ENCODE measurements around the gene ADGRG3. TPM values are rescaled to one million over a fixed set of nuclear protein-coding genes. Genes with fewer than 3 reads are reported as not detected.

Gene ADGRG3
- total RNA-seq, 3 donors from 2014 or later (not counting 1 experiment from before 2014, with no cell fraction given) = 16.6 to 57.3 (median 20.7) TPM

DNA sequence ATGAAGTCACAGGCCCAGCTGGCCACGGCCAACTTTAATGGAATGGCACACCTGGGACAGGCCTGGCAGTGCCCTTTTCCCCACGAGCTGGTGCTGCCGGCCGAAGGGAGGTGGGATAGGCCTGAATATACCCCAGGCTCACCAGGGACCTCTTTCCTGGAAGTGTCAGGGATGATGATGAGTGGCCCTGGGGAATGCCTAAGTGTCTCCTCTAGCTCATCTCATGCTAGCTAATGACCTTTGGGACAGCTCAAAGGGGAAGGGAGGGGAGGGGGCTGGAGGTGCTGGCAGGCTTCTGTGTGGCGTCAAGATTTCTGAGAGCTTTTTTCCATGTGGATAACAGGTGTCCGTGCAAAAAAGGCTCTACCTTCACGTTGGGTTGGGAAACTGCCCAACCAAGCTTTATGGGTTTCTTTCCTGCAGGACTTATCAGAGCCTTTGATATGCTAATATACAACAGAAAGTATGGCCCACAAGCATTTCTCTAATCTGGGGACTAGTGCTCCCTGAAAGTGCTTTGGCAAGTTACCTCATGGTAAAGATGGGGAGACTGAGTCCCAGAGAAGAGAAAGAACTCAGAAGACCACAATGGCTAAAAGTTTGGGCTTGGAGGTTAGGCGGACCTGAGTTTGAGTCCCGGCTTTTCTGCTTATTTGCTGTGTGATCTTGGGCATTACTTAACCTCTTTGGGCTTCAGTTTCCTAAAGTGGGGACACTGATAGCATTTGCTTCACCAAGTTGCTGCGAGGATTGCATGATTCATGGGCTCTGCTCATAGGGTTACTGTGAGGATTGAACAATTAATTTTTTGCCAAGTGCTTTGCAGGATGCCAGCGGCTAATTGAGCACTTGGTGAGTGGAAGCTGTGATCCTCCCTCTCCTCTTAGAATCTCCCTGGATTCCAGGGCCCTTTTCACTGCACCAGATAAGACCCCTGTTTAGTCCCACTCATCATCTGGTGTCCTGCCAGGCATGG, 25.7 kb upstream of the ADGRG3 start:
- no peaks in the 10 kb centered on the region for H3K36me3 Mint-ChIP-seq
- H3K27me3 ChIP-seq (ENCODE audit: control insufficient read depth, insufficient read depth, low read length) = no peaks in the 10 kb centered on the region
- intact Hi-C loops (cut with micrococcal nuclease) = no loop called here
- no peak for DNase-seq
- no peaks in the 10 kb centered on the region for H3K36me3 ChIP-seq (ENCODE audit: control insufficient read depth, insufficient read depth, low read length)
- peaks cover 12 to 37% of the 10 kb centered on the region in 2 donors for H3K4me1 Mint-ChIP-seq
- TF ChIP-seq, protein P1, sequence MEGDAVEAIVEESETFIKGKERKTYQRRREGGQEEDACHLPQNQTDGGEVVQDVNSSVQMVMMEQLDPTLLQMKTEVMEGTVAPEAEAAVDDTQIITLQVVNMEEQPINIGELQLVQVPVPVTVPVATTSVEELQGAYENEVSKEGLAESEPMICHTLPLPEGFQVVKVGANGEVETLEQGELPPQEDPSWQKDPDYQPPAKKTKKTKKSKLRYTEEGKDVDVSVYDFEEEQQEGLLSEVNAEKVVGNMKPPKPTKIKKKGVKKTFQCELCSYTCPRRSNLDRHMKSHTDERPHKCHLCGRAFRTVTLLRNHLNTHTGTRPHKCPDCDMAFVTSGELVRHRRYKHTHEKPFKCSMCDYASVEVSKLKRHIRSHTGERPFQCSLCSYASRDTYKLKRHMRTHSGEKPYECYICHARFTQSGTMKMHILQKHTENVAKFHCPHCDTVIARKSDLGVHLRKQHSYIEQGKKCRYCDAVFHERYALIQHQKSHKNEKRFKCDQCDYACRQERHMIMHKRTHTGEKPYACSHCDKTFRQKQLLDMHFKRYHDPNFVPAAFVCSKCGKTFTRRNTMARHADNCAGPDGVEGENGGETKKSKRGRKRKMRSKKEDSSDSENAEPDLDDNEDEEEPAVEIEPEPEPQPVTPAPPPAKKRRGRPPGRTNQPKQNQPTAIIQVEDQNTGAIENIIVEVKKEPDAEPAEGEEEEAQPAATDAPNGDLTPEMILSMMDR (IDR thresholded peaks at IDR 0.05) = no peak
- no peaks in the 10 kb centered on the region for H3K9me3 Mint-ChIP-seq
- H3K9me3 ChIP-seq (ENCODE audit: control insufficient read depth, insufficient read depth, low read length) = no peaks in the 10 kb centered on the region
- peak overlapping the region; percentile 26 to 44 for H3K27ac Mint-ChIP-seq
- no peak for ATAC-seq
- H3K4me3 ChIP-seq (ENCODE audit: low read length) = no peak overlapping the region
- H3K4me1 ChIP-seq (ENCODE audit: control insufficient read depth, insufficient read depth, low read length) = peaks cover 43% of the 10 kb centered on the region
- no peak overlapping the region for H3K27ac ChIP-seq (ENCODE audit: low read length)
- 85% methylated on average over 11 of the region's 11 CpGs for WGBS (ENCODE audit: insufficient coverage)
- no peak overlapping the region for H3K4me3 Mint-ChIP-seq
- no peaks in the 10 kb centered on the region for H3K27me3 Mint-ChIP-seq (ENCODE audit: low read depth in 2 of 2)

DNA sequence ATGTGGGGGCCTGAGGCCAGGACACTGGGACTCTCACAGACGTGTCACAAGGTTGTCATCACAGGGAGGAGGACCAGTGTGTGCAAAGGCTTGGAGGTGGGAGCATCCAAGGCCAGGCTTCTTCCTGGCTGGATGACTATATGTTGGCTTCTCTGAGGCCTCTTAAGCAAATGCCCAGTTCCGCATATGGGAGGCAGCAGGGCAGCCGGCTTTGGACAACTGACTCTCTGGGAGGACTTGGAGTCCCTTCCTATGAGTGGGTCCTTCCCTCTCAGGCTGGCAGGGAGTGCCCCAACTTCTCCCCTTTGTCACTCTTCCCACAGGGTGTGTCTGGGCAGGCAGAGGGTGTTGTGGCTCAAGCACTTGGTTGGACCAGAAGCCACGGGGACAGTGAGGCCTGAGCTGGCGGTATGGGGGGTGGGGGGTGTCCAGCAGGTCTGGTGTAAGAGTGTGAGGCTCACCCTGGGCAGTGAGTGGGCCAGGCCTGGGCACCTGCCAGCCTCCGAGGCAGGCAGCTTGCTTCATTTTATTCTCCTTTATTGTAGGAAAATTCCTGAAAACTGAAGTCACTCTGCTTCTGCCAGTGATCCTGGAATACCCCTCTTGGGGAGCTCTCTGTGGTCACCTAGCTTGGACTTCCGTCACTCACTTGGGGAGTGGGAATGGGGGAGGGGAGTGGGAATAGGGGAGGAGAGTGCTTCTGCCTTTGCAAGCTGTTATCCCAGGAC, 24.8 kb upstream of the ADGRG3 start:
- Histone ChIP-seq H3K36me3 (ENCODE audit: control insufficient read depth, insufficient read depth, low read length) (no peaks in the 10 kb centered on the region), H3K27ac (ENCODE audit: low read length) (no peak overlapping the region), H3K9me3 (ENCODE audit: control insufficient read depth, insufficient read depth, low read length) (no peaks in the 10 kb centered on the region), H3K4me1 (ENCODE audit: control insufficient read depth, insufficient read depth, low read length) (peaks cover 52% of the 10 kb centered on the region), H3K27me3 (ENCODE audit: control insufficient read depth, insufficient read depth, low read length) (no peaks in the 10 kb centered on the region), H3K4me3 (ENCODE audit: low read length) (no peak overlapping the region)
- Mint-ChIP-seq H3K4me1 (peaks cover 21 to 46% of the 10 kb centered on the region in 2 donors), H3K4me3 (no peak overlapping the region), H3K36me3 (no peaks in the 10 kb centered on the region), H3K27ac (peak overlapping the region; percentile 26 to 44), H3K27me3 (ENCODE audit: low read depth in 2 of 2) (no peaks in the 10 kb centered on the region), H3K9me3 (no peaks in the 10 kb centered on the region)
- intact Hi-C loops (cut with micrococcal nuclease) = no loop called here
- ATAC-seq (no peak), DNase-seq (no peak)
- TF ChIP-seq, protein P1 (IDR thresholded peaks at IDR 0.05) = no peak
- WGBS (ENCODE audit: insufficient coverage) = 53% methylated on average over 7 of the region's 7 CpGs

DNA sequence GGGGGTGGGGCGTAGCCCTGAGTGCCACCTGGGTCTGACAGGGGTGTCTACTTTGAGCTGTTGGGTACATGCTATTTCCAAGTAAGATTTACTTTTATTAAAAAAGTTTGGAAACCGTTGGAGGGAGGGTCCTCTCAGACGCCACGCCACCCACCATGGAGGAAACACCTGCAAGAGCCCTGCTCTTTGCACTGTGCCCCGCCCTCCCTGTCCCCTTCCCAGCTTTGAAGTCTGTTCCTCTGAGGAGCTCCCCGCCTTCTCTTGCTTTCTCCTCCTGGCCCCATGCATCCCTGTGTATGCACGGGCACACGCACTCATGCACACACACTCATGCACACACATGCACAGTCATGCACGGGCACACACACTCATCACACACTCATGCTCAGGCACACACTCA, 24.2 kb upstream of the ADGRG3 start:
- no peaks in the 10 kb centered on the region for H3K36me3 Mint-ChIP-seq
- no peak overlapping the region for H3K4me3 Mint-ChIP-seq
- Histone ChIP-seq H3K4me3 (ENCODE audit: low read length) (no peak overlapping the region), H3K27me3 (ENCODE audit: control insufficient read depth, insufficient read depth, low read length) (no peaks in the 10 kb centered on the region), H3K4me1 (ENCODE audit: control insufficient read depth, insufficient read depth, low read length) (peaks cover 58% of the 10 kb centered on the region), H3K9me3 (ENCODE audit: control insufficient read depth, insufficient read depth, low read length) (no peaks in the 10 kb centered on the region), H3K36me3 (ENCODE audit: control insufficient read depth, insufficient read depth, low read length) (no peaks in the 10 kb centered on the region), H3K27ac (ENCODE audit: low read length) (no peak overlapping the region)
- no peaks in the 10 kb centered on the region for H3K27me3 Mint-ChIP-seq (ENCODE audit: low read depth in 2 of 2)
- H3K9me3 Mint-ChIP-seq = no peaks in the 10 kb centered on the region
- no peak for DNase-seq
- no peak overlapping the region for H3K27ac Mint-ChIP-seq
- WGBS (ENCODE audit: insufficient coverage) = 52% methylated on average over 9 of the region's 9 CpGs
- H3K4me1 Mint-ChIP-seq = peaks cover 27 to 52% of the 10 kb centered on the region in 2 donors
- ATAC-seq = no peak
- intact Hi-C loops (cut with micrococcal nuclease) = no loop called here
- TF ChIP-seq, protein P1 (IDR thresholded peaks at IDR 0.05) = no peak

Data from natural killer cell (primary cell).